Smooth muscle cell (in vitro differentiated cells): Measurements from ENCODE around the gene ATP6V1G2. TPM values are rescaled to one million over a fixed set of nuclear protein-coding genes. Genes with fewer than 3 reads are reported as not detected.

Experiments
- DNase-seq: peaks from one replicate; lab custom pipeline; 2025; ENCODE audit not compliant: unreplicated experiment; lab: John Stamatoyannopoulos, UW
- H2AFZ ChIP-seq: fragments of 200-600 bp; sonication (generic); 2 replicates; pipeline ENCODE4 v1.6.0; 2016; ENCODE audit warnings: antibody characterized with exemption, low read depth, mild to moderate bottlenecking
- H3F3A ChIP-seq: fragments of 200-600 bp; sonication (generic); 2 replicates; pipeline ENCODE4 v1.6.0; 2017; ENCODE audit warnings: antibody characterized with exemption, low read depth
- H3K27ac ChIP-seq: fragments of 200-600 bp; sonication (generic); 2 replicates; pipeline ENCODE4 v1.5.1; 2016; ENCODE audit warnings: low read depth, mild to moderate bottlenecking
- H3K27me3 ChIP-seq: fragments of 200-600 bp; sonication (generic); 2 replicates; pipeline ENCODE4 v1.6.1; 2016; ENCODE audit warnings: low read depth, mild to moderate bottlenecking
- H3K36me3 ChIP-seq: fragments of 200-600 bp; sonication (generic); 2 replicates; pipeline ENCODE4 v1.5.1; 2016; ENCODE audit warnings: low read depth
- H3K4me1 ChIP-seq: fragments of 200-600 bp; sonication (generic); 2 replicates; pipeline ENCODE4 v1.5.1; 2016; ENCODE audit warnings: low read depth
- H3K4me2 ChIP-seq: fragments of 200-600 bp; sonication (generic); 2 replicates; pipeline ENCODE4 v1.6.0; 2016; ENCODE audit warnings: mild to moderate bottlenecking
- H3K4me3 ChIP-seq: fragments of 200-600 bp; sonication (generic); 2 replicates; pipeline ENCODE4 v1.5.1; 2016; ENCODE audit warnings: mild to moderate bottlenecking
- H3K79me2 ChIP-seq: fragments of 200-600 bp; sonication (generic); 2 replicates; pipeline ENCODE4 v1.6.0; 2016; ENCODE audit warnings: low read depth, mild to moderate bottlenecking
- H3K9ac ChIP-seq: fragments of 200-600 bp; sonication (generic); 2 replicates; pipeline ENCODE4 v1.6.0; 2016; ENCODE audit warnings: low read depth
- H3K9me3 ChIP-seq: fragments of 200-600 bp; sonication (generic); replicated peaks from 2 replicates; pipeline ENCODE4 v1.5.1; 2016; ENCODE audit warnings: low read depth
- H4K20me1 ChIP-seq: fragments of 200-600 bp; sonication (generic); 2 replicates; pipeline ENCODE4 v1.6.0; 2016; ENCODE audit warnings: low read depth
- CTCF ChIP-seq: fragments of 200-600 bp; sonication (generic); IDR thresholded peaks from 2 replicates; pipeline ENCODE4 v1.5.1; 2017; ENCODE audit warnings: borderline replicate concordance, mild to moderate bottlenecking, antibody characterized with exemption; ENCODE audit not compliant: insufficient read depth, poor library complexity, severe bottlenecking
- WGBS: methylation state at CpG from one replicate; pipeline ENCODE4 v1.1.7; 2016; ENCODE audit warnings: low lambda C conversion rate; 5-methylcytosine and 5-hydroxymethylcytosine counted together
- polyA plus RNA-seq: library from polyadenylated mRNA; unstranded; fragments of >200 nt; fragmentation: Nextera tagmentation; extraction: Ambion mirVana; gene quantifications from 2 replicates; pipeline ENCODE4 v1.2.1, GENCODE V29; 2016
- total RNA-seq: library from RNA; depleted of rRNA; stranded (reverse); fragments of >200 nt; gene quantifications from 2 replicates; pipeline ENCODE4 v1.2.3, GENCODE V29; 2014

Gene ATP6V1G2
- total and polyA plus RNA-seq, 2 experiments from 2014 or later, result 1.0 to 2.4 TPM

GRCh38 chr6:31579119-31579505 lies 32.7 kb upstream of the ATP6V1G2 start:
- H3K4me3 ChIP-seq, result no peak overlapping the region
- no peak overlapping the region for H3K9ac ChIP-seq
- H4K20me1 ChIP-seq, result no peaks in the 10 kb centered on the region
- H3K27ac ChIP-seq, result no peak overlapping the region
- H3K36me3 ChIP-seq, result no peaks in the 10 kb centered on the region
- H3K4me2 ChIP-seq, result no peak overlapping the region
- WGBS, result 92% methylated on average over 3 of the region's 3 CpGs
- no peaks in the 10 kb centered on the region for H3K4me1 ChIP-seq
- H3K79me2 ChIP-seq, result no peaks in the 10 kb centered on the region
- no peak for TF ChIP-seq CTCF
- H3K9me3 ChIP-seq, result no peaks in the 10 kb centered on the region
- no peaks in the 10 kb centered on the region for H3F3A ChIP-seq
- no peak overlapping the region for H2AFZ ChIP-seq
- DNase-seq, result no peak
- H3K27me3 ChIP-seq, result no peaks in the 10 kb centered on the region

GRCh38 chr6:31578184-31579118 lies 32.0 kb upstream of the ATP6V1G2 start:
- Histone ChIP-seq H3K79me2 (no peaks in the 10 kb centered on the region), H3K9ac (no peak overlapping the region), H3K9me3 (no peaks in the 10 kb centered on the region), H3F3A (no peaks in the 10 kb centered on the region), H3K36me3 (no peaks in the 10 kb centered on the region), H3K27me3 (no peaks in the 10 kb centered on the region), H3K4me2 (no peak overlapping the region), H4K20me1 (no peaks in the 10 kb centered on the region), H3K4me1 (no peaks in the 10 kb centered on the region), H2AFZ (no peak overlapping the region), H3K27ac (peak overlapping the region; percentile 22), H3K4me3 (no peak overlapping the region)
- WGBS, result 73% methylated on average over 12 of the region's 12 CpGs
- no peak for DNase-seq
- TF ChIP-seq CTCF, result no peak

GRCh38 chr6:31577579-31577966 lies 31.2 kb upstream of the ATP6V1G2 start:
- WGBS, result 97% methylated on average over 3 of the region's 3 CpGs
- no peaks in the 10 kb centered on the region for H3K36me3 ChIP-seq
- no peaks in the 10 kb centered on the region for H3F3A ChIP-seq
- no peaks in the 10 kb centered on the region for H3K4me1 ChIP-seq
- H3K79me2 ChIP-seq, result no peaks in the 10 kb centered on the region
- no peak for DNase-seq
- H2AFZ ChIP-seq, result no peak overlapping the region
- no peak for TF ChIP-seq CTCF
- H3K4me3 ChIP-seq, result no peak overlapping the region
- no peaks in the 10 kb centered on the region for H4K20me1 ChIP-seq
- H3K27me3 ChIP-seq, result no peaks in the 10 kb centered on the region
- H3K9ac ChIP-seq, result no peak overlapping the region
- no peaks in the 10 kb centered on the region for H3K9me3 ChIP-seq
- H3K4me2 ChIP-seq, result no peak overlapping the region
- no peak overlapping the region for H3K27ac ChIP-seq
